ENCODE data around the gene KRT79. TPM values are rescaled to one million over a fixed set of nuclear protein-coding genes. Genes with fewer than 3 reads are reported as not detected.

Gene KRT79
- total RNA-seq, 1 donor from 2014 or later = not detected

- peaks cover 13% of the 10 kb centered on the region for H3K4me1 Mint-ChIP-seq (ENCODE audit: unreplicated experiment)
- H3K27me3 Mint-ChIP-seq (ENCODE audit: unreplicated experiment) = peaks cover 9% of the 10 kb centered on the region
- TF ChIP-seq CTCF (IDR thresholded peaks at IDR 0.05; ENCODE audit: unreplicated experiment) = no peak
- H3K4me3 Mint-ChIP-seq (ENCODE audit: unreplicated experiment) = no peak overlapping the region
- DNase-seq (ENCODE audit: low spot score) = no peak
- peak overlapping the region; percentile 12 for H3K27ac Mint-ChIP-seq (ENCODE audit: unreplicated experiment)
- H3K9me3 Mint-ChIP-seq (ENCODE audit: unreplicated experiment) = no peaks in the 10 kb centered on the region
- H3K36me3 Mint-ChIP-seq (ENCODE audit: low read depth, unreplicated experiment) = no peaks in the 10 kb centered on the region
These were observed 42.3 kb upstream of the KRT79 start for GRCh38 chr12:52876372-52876771.

DNA sequence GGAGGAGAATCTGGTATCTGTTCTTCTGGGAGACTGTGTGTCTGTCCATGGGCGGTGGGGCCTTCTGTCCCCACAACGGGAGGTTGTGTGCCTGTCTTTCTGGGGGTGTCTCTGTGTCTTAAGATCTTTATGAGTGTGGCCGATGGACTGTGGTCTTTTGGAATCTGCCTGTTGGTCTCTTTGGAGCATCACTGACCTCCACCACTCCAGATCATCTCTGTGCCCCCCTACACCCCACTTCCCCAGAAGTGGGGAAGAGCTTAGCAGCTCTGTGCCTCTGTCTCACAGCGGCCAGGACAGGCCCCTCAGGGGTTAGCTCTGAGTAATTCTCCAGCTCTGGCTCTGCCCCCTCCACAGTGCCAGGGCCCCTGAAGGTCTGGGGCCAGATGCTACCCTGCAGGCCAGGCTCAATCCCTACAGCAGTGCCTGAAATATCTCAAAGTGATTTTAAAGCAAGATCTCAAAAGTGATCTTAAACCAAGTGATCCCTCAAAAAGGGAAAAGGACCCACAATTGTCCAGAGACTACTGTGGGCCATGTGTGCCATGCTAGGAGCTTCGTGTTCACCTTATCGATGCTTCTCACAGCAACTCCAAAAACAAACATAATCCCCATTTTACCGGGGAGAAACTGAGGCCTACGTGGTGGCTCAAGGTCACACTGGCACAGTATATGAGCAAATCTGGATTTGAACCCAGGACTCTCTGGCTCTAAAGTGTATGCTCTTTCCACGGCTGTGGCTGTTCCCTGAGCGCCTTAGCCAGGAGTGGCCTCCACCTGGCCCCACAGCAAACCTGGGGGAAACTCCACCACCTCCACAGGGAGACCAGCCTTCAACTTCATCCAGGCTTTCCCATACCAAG is 40.7 kb upstream of the KRT79 start:
- no peak for TF ChIP-seq CTCF (IDR thresholded peaks at IDR 0.05; ENCODE audit: unreplicated experiment)
- H3K4me1 Mint-ChIP-seq (ENCODE audit: unreplicated experiment) = peaks cover 13% of the 10 kb centered on the region
- no peaks in the 10 kb centered on the region for H3K9me3 Mint-ChIP-seq (ENCODE audit: unreplicated experiment)
- peak overlapping the region; percentile 66 for H3K4me3 Mint-ChIP-seq (ENCODE audit: unreplicated experiment)
- no peaks in the 10 kb centered on the region for H3K36me3 Mint-ChIP-seq (ENCODE audit: low read depth, unreplicated experiment)
- DNase-seq (ENCODE audit: low spot score) = no peak
- H3K27ac Mint-ChIP-seq (ENCODE audit: unreplicated experiment) = no peak overlapping the region
- peaks cover 11% of the 10 kb centered on the region for H3K27me3 Mint-ChIP-seq (ENCODE audit: unreplicated experiment)

DNA sequence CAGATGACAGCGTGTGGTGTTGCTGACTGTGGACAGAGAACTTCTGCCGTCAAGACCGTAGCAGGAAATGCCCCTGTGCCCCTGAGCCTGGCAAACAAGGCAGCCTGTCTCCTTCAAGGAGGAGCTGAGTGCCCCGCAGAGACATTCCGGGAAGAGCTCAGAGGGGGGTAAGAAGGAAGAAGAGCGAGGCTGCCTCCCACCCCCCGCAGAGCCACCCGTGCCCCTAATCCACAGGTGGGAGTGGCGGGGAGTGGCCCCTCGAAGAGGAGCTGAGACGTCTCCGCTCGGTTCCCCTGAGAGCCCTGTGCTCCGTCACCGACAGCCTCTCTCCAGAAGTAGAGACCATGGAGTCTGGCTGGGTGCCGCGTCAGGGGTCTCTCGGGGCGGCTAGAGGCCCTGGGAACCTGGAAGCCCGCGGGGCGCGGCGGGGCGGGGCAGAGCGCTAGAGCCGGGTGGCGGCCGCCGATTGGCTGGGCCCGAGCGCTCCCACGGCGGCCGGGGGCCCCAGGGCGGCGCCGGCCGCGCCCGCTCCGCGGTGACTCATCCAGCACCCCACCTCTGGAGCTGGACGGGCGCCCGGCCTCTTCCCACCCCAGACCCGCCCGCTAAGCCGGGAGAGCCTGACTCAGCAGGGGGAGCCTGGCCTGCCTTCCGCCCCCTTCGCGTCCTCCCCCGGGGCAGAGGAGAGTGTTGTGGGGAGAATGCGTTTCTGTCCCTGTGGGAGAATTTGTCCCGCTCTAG is 39.9 kb upstream of the KRT79 start:
- peak; percentile 31 for DNase-seq (ENCODE audit: low spot score)
- H3K9me3 Mint-ChIP-seq (ENCODE audit: unreplicated experiment) = no peaks in the 10 kb centered on the region
- no peaks in the 10 kb centered on the region for H3K36me3 Mint-ChIP-seq (ENCODE audit: low read depth, unreplicated experiment)
- no peak for TF ChIP-seq CTCF (IDR thresholded peaks at IDR 0.05; ENCODE audit: unreplicated experiment)
- no peak overlapping the region for H3K27ac Mint-ChIP-seq (ENCODE audit: unreplicated experiment)
- peaks cover 11% of the 10 kb centered on the region for H3K27me3 Mint-ChIP-seq (ENCODE audit: unreplicated experiment)
- peaks cover 13% of the 10 kb centered on the region for H3K4me1 Mint-ChIP-seq (ENCODE audit: unreplicated experiment)
- H3K4me3 Mint-ChIP-seq (ENCODE audit: unreplicated experiment) = peak overlapping the region; percentile 66

GRCh38 chr12:52873513-52873831 is 39.4 kb upstream of the KRT79 start:
- no peak for DNase-seq (ENCODE audit: low spot score)
- Mint-ChIP-seq H3K27ac (ENCODE audit: unreplicated experiment) (no peak overlapping the region), H3K4me1 (ENCODE audit: unreplicated experiment) (peaks cover 13% of the 10 kb centered on the region), H3K36me3 (ENCODE audit: low read depth, unreplicated experiment) (no peaks in the 10 kb centered on the region), H3K9me3 (ENCODE audit: unreplicated experiment) (no peaks in the 10 kb centered on the region), H3K27me3 (ENCODE audit: unreplicated experiment) (peaks cover 14% of the 10 kb centered on the region), H3K4me3 (ENCODE audit: unreplicated experiment) (peak overlapping the region; percentile 20)
- TF ChIP-seq CTCF (IDR thresholded peaks at IDR 0.05; ENCODE audit: unreplicated experiment) = no peak

All from endothelial cell (in vitro differentiated cells).